ENCODE data around the gene TIGAR. TPM values are rescaled to one million over a fixed set of nuclear protein-coding genes. Genes with fewer than 3 reads are reported as not detected.

The TIGAR gene
- polyA plus RNA-seq, 1 donor from 2014 or later = 10.0 TPM

DNA sequence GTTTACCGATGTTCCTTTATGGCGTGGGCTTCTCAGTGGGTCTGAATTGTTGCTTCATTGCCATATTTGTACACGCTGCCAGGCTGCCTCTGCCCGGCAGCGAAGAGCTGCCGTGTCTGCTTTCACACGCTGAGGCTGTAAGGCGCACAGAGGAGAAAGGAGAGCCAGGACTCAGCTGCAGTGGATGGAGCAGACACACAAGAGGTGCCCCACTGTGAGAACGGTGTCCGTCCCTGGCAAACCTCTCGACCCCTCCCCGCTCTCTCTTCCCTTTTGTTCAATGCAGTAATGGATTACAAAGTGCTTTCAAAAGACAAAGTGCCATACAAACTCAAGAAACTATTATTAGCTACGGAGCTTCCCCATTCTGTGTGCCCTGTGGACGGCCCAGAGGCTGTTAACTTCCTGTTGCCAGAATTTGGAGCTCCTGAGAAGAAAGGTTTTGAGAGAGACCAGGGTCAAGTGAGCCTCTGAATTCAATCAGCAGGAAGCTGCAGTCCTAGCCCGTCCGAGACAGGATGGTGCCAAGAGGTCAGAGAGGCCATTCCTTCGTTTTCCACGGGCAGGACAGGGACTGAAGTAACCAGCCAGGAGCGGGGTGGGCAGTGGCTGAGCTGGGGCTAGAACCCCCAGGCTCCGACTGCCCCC is 31.7 kb upstream of the TIGAR start:
- H3K79me2 ChIP-seq (replicated peaks; ENCODE audit: insufficient read depth, low read length) = peaks cover 16% of the 10 kb centered on the region
- no peak overlapping the region for H3K27ac ChIP-seq (ENCODE audit: low read length)

DNA sequence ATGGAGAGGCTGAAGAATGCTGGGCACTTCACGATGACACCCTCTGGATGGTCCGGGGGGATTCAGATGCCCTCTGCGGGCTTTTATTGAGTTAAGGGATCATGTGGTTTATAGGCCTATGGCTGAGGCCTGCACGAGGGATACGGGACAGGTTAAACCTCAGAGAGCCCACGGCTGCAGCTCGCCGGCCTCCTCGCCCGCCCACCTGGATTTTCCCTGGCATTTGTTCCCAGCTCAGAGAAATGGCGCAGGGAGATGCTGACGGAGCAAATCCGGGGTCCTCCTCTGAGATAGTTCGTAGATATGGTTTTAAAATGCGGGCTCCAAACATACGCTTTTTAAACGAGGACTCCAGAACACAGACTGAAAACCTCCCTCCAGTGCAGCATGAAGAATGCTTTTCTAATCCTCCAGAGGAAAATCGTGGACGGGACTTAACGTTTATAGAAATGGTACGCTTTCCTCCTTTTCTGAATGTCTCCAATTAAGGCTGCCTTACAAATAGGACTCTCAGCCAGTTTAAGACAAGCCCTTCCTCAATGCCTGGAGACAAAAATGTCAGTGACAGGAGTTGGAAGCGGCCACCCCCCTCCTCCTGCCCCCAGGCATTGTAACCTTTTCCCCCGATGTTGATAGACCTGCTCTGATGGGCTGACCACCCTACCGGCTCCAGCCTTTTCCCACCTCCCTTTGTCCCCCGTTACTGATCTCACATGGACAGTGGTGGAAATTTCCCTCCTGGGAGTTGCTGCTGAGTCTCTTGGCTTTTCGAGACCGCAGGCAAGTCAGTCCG is 30.8 kb upstream of the TIGAR start:
- Histone ChIP-seq H3K4me3 (ENCODE audit: low read length) (no peak overlapping the region), H3K36me3 (ENCODE audit: insufficient read depth, low read length) (no peaks in the 10 kb centered on the region), H3K9ac (ENCODE audit: low read length) (no peak overlapping the region), H2AFZ (ENCODE audit: low read depth, low read length) (no peak overlapping the region), H3F3A (ENCODE audit: insufficient read depth, low read length, poor library complexity, severe bottlenecking) (no peaks in the 10 kb centered on the region), H3K79me2 (replicated peaks; ENCODE audit: insufficient read depth, low read length) (peaks cover 16% of the 10 kb centered on the region), H3K9me3 (ENCODE audit: low read length) (no peaks in the 10 kb centered on the region), H3K27me3 (ENCODE audit: insufficient read depth, low read depth, low read length) (no peaks in the 10 kb centered on the region), H4K20me1 (ENCODE audit: insufficient read depth) (no peaks in the 10 kb centered on the region), H3K27ac (ENCODE audit: low read length) (no peak overlapping the region), H3K4me2 (ENCODE audit: low read length) (no peak overlapping the region), H3K9me2 (ENCODE audit: insufficient read depth, low read length) (no peaks in the 10 kb centered on the region)
- TF ChIP-seq POLR2AphosphoS5 (IDR thresholded peaks at IDR 0.05) = no peak
- TF ChIP-seq EZH2 (IDR thresholded peaks at IDR 0.05; ENCODE audit: borderline replicate concordance, insufficient read depth, low read length, poor library complexity, severe bottlenecking) = no peak
- TF ChIP-seq EP300 (conservative IDR thresholded peaks at IDR 0.05; ENCODE audit: poor library complexity, severe bottlenecking) = no peak
- TF ChIP-seq SMC3 (conservative IDR thresholded peaks at IDR 0.05; ENCODE audit: poor library complexity) = no peak
- TF ChIP-seq MXI1 (conservative IDR thresholded peaks at IDR 0.05; ENCODE audit: poor library complexity, severe bottlenecking) = no peak
- TF ChIP-seq, protein P1, sequence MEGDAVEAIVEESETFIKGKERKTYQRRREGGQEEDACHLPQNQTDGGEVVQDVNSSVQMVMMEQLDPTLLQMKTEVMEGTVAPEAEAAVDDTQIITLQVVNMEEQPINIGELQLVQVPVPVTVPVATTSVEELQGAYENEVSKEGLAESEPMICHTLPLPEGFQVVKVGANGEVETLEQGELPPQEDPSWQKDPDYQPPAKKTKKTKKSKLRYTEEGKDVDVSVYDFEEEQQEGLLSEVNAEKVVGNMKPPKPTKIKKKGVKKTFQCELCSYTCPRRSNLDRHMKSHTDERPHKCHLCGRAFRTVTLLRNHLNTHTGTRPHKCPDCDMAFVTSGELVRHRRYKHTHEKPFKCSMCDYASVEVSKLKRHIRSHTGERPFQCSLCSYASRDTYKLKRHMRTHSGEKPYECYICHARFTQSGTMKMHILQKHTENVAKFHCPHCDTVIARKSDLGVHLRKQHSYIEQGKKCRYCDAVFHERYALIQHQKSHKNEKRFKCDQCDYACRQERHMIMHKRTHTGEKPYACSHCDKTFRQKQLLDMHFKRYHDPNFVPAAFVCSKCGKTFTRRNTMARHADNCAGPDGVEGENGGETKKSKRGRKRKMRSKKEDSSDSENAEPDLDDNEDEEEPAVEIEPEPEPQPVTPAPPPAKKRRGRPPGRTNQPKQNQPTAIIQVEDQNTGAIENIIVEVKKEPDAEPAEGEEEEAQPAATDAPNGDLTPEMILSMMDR (IDR thresholded peaks at IDR 0.05; ENCODE audit: poor library complexity, severe bottlenecking) = no peak
- TF ChIP-seq RAD21 (conservative IDR thresholded peaks at IDR 0.05) = no peak
- no peak for TF ChIP-seq TAF1 (IDR thresholded peaks at IDR 0.05; ENCODE audit: low read depth)
- no peak for TF ChIP-seq REST (IDR thresholded peaks at IDR 0.05; ENCODE audit: borderline replicate concordance)

More for the DNA sequence above, 31.7 kb upstream of the TIGAR start:
- no peaks in the 10 kb centered on the region for H3K27me3 ChIP-seq (ENCODE audit: insufficient read depth, low read depth, low read length)
- no peak overlapping the region for H3K9ac ChIP-seq (ENCODE audit: low read length)
- TF ChIP-seq SMC3 (conservative IDR thresholded peaks at IDR 0.05; ENCODE audit: poor library complexity) = no peak
- no peak for TF ChIP-seq RAD21 (conservative IDR thresholded peaks at IDR 0.05)
- H4K20me1 ChIP-seq (ENCODE audit: insufficient read depth) = no peaks in the 10 kb centered on the region
- H3K4me2 ChIP-seq (ENCODE audit: low read length) = no peak overlapping the region
- H3K4me3 ChIP-seq (ENCODE audit: low read length) = no peak overlapping the region
- no peaks in the 10 kb centered on the region for H3K9me3 ChIP-seq (ENCODE audit: low read length)
- no peaks in the 10 kb centered on the region for H3F3A ChIP-seq (ENCODE audit: insufficient read depth, low read length, poor library complexity, severe bottlenecking)
- H3K9me2 ChIP-seq (ENCODE audit: insufficient read depth, low read length) = no peaks in the 10 kb centered on the region
- H3K36me3 ChIP-seq (ENCODE audit: insufficient read depth, low read length) = no peaks in the 10 kb centered on the region
- no peak overlapping the region for H2AFZ ChIP-seq (ENCODE audit: low read depth, low read length)
